Kidney (tissue), 14 donors: ENCODE measurements around the gene SMCO4. TPM values are rescaled to one million over a fixed set of nuclear protein-coding genes. Genes with fewer than 3 reads are reported as not detected.
A peak's percentile ranks its signal among the peaks of the same experiment; 100 is the strongest.

Experiments
- DNase-seq, 5 donors: peaks; one replicate each; pipeline ENCODE4 v3.0.0-alpha.2; 2013 to 2020
- FAIRE-seq: peaks from 2 replicates; lab custom pipeline; 2012; peaks lifted over from hg19 to GRCh38; lab: Jason Lieb, UNC
- H3K27ac ChIP-seq, 2 donors: one replicate each; pipeline ENCODE4 v1.7.0; 2013; ENCODE audit warnings: low read depth in 2 of 2, low read length in 2 of 2, inconsistent platforms in 1 of 2
- H3K27me3 ChIP-seq: one replicate; pipeline ENCODE4 v1.7.1; 2013; ENCODE audit warnings: low read length, inconsistent platforms; ENCODE audit not compliant: control insufficient read depth, insufficient read depth
- H3K36me3 ChIP-seq, 3 donors: one replicate each; pipeline versions ENCODE4 v1.7.0 to v1.7.1; 2013; ENCODE audit warnings: low read length in 3 of 3, control low read depth in 1 of 3, inconsistent platforms in 1 of 3; ENCODE audit not compliant: insufficient read depth in 3 of 3, control insufficient read depth in 2 of 3
- H3K4me1 ChIP-seq, 3 donors: one replicate each; pipeline versions ENCODE4 v1.7.0 to v1.7.1; 2013; ENCODE audit warnings: low read length in 3 of 3, inconsistent platforms in 1 of 3, low read depth in 1 of 3; ENCODE audit not compliant: control insufficient read depth in 2 of 3, insufficient read depth in 2 of 3
- H3K4me3 ChIP-seq, 3 donors: one replicate each; pipeline versions ENCODE4 v1.7.0 to v1.8.1; 2013; ENCODE audit warnings: low read length in 3 of 3, control low read depth in 1 of 3, inconsistent platforms in 1 of 3
- H3K9ac ChIP-seq, 3 donors: one replicate each; pipeline versions ENCODE4 v1.7.0 to v1.7.1; 2013; ENCODE audit warnings: low read length in 3 of 3, control low read depth in 1 of 3, inconsistent platforms in 1 of 3
- H3K9me3 ChIP-seq, 3 donors: one replicate each; pipeline versions ENCODE4 v1.7.0 to v1.7.1; 2013; ENCODE audit warnings: low read length in 3 of 3, control low read depth in 1 of 3, inconsistent platforms in 1 of 3; ENCODE audit not compliant: control insufficient read depth in 2 of 3, insufficient read depth in 1 of 3
- CTCF ChIP-seq: IDR thresholded peaks from 3 replicates; pipeline ENCODE4 v1.5.1; 2012; ENCODE audit warnings: mild to moderate bottlenecking, moderate library complexity, borderline replicate concordance; ENCODE audit not compliant: insufficient read depth; ENCODE audit errors: extremely low read depth
- intact Hi-C: fragments of 100-400 bp; cut with DNase I; formaldehyde crosslinking; loops from one replicate; pipeline ENCODE4 v1.11.1; 2022
- polyA plus RNA-seq: library from polyadenylated mRNA; stranded (reverse); fragments of 350-450 nt; fragmentation: Illumina TruSeq; extraction: RNeasy Lipid Tissue Mini Kit (QIAGEN cat#74804); gene quantifications from one replicate; pipeline ENCODE4 v1.2.3, GENCODE V29; 2014; ENCODE audit warnings: low read depth, low replicate concordance; ENCODE audit not compliant: insufficient read depth
- total RNA-seq: library from RNA; stranded (reverse); fragmentation: NEBNext Ultra II Directional; extraction: Animal tissue kit (Norgen Biotek cat#: 25700); gene quantifications from one replicate; pipeline ENCODE4 v1.2.1, GENCODE V29; 2021
- donor health status: control.
- donor health status: control.
- donor health status: control.
- donor health status: control.
- donor health status: control.
- donor health status: DM: yes; HTN: yes; CAD: no.
- donor health status: Normal renal cell carcinoma (clear cell type).

Gene SMCO4
- total and polyA plus RNA-seq, 2 donors from 2014 or later: 33.0 to 102 TPM

GRCh38 chr11:93515441-93516025, 27.7 kb downstream of the SMCO4 start:
- no peak for TF ChIP-seq CTCF
- Histone ChIP-seq H3K27ac (no peak overlapping the region), H3K4me3 (no peak overlapping the region), H3K36me3 (no peaks in the 10 kb centered on the region), H3K4me1 (peaks cover 0 to 2% (median 0%) of the 10 kb centered on the region in 3 donors), H3K9ac (no peak overlapping the region), H3K9me3 (no peaks in the 10 kb centered on the region), H3K27me3 (no peaks in the 10 kb centered on the region)
- FAIRE-seq: no peak
- intact Hi-C loops: no loop called here
- DNase-seq: peak in 1 of 5 donors; percentile 32

GRCh38 chr11:93514712-93515111, 28.5 kb downstream of the SMCO4 start:
- Histone ChIP-seq H3K27me3 (no peaks in the 10 kb centered on the region), H3K4me1 (peaks cover 0 to 2% (median 0%) of the 10 kb centered on the region in 3 donors), H3K27ac (no peak overlapping the region), H3K9me3 (no peaks in the 10 kb centered on the region), H3K4me3 (no peak overlapping the region), H3K9ac (no peak overlapping the region), H3K36me3 (no peaks in the 10 kb centered on the region)
- no peak for TF ChIP-seq CTCF
- DNase-seq (no peak), FAIRE-seq (no peak)
- intact Hi-C loops: no loop called here

GRCh38 chr11:93513772-93514171, 29.4 kb downstream of the SMCO4 start:
- no peak for FAIRE-seq
- DNase-seq: no peak
- TF ChIP-seq CTCF: no peak
- no peak overlapping the region for H3K9ac ChIP-seq
- H3K4me3 ChIP-seq: no peak overlapping the region
- no peak overlapping the region for H3K27ac ChIP-seq
- no peaks in the 10 kb centered on the region for H3K36me3 ChIP-seq
- no peaks in the 10 kb centered on the region for H3K27me3 ChIP-seq
- no peaks in the 10 kb centered on the region for H3K9me3 ChIP-seq
- H3K4me1 ChIP-seq: peaks cover 0 to 2% (median 0%) of the 10 kb centered on the region in 3 donors
- intact Hi-C loops: no loop called here
